GM19238 (cell line): ENCODE results near the gene C1orf21.

Experiments used
- DNase-seq: peaks from one replicate; pipeline ENCODE4 v3.0.0; 2011; ENCODE audit warnings: low spot score; ENCODE audit not compliant: insufficient read length

Gene C1orf21

GRCh38 chr1:184555665-184556641 is 169.1 kb downstream of the C1orf21 start:
- no peak for DNase-seq

DNA sequence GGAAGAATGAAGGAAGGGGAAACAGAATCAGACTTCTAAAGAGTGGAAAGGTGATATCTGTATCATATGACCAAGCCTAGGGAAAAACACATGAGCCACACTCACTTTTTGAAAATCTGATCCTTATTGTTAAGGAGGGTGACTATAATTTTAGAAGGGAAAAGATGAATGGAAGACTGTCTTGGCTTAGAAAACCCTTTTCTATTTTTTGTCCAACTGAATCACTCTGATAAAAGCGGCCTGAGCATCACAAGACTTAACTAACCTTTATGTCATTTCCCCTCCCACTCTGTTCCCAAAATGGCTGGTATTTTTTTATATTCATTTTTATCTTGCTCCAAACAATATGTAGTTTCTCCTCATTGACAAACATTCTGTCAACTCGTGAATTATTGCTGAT is 169.8 kb downstream of the C1orf21 start:
- DNase-seq = no peak

DNA sequence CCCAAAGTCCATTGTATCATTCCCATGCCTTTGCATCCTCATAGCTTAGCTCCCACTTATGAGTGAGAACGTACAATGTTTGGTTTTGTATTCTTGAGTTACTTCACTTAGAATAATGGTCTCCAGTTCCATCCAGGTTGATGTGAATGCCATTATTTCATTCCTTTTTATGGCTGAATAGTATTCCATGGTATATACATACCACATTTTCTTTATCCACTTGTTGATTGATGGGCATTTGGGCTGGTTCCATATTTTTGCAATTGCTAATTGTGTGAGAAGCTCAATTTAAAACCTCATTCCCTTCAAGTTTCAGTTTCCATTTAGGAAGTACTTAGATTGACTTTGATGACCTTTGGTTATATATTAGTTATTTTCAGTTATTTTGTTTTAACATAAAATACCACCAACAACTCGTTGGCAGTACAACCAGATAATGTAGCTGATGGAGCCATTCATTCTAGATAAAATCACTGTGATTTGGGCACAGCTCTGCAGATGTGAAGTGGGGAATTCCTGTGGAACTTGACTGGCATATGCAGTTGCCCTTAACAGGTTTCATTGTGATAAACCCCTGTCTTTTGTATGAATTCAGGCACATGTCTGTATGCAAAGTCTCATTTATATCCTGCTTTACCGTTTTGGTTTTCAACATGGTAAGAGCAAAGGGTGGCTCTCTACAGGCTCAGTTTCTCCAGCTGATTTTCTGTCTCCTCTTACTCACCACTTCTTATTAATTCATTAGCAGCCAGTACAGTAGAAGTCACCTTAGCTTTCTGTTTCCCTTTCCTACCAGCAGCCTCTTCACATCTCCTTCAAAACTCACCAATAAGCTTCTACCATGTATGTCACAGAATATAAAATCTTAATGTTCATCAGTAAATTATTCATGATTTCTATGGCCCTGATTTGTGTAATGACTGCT is 170.9 kb downstream of the C1orf21 start:
- DNase-seq = no peak

DNA sequence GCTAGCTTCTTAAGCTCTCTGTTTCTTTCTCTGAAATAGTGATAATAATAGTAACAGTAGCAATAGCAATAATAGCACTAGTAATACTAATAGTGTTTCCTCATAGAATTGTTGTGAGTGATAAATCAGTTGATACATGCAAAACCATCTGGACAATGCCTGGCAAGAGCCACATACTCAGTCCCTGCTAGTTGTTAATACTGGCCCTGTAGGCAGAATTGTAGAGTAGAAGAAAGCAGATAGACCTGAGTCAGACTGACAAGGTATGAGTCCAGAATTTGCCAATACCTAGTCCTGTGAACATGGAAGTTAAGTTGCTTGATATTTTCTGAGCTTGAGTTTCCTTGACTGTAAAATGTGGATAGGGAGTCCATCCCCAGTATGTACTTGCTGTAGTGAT is 171.9 kb downstream of the C1orf21 start:
- no peak for DNase-seq

DNA sequence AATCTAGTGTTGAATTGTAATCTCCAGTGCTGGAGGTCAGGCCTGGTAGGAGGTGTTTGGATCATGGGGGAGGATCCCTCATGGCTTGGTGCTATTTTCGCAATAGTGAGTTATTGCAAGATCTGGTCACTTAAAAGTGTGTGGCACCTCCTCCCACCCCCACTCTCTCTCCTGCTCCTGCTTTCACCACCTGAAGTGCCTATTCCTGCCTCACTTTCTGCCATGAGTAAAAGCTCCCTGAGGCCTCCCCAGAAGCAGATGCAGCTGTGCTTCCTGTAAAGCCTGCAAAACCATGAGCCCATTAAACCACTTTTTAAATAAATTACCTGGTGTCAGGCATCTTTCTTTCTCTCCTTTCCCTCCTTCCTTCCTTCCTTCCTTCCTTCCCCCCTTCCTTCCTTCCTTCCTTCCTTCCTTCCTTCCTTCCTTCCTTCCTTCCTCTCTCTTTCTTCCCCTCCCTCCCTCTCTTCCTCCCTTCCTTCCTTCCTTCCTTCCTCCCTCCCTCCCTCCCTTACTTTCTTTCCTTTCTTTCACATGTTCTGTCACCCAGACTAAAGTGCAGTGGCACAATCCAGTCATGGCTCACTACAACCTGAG is 172.4 kb downstream of the C1orf21 start:
- no peak for DNase-seq

DNA sequence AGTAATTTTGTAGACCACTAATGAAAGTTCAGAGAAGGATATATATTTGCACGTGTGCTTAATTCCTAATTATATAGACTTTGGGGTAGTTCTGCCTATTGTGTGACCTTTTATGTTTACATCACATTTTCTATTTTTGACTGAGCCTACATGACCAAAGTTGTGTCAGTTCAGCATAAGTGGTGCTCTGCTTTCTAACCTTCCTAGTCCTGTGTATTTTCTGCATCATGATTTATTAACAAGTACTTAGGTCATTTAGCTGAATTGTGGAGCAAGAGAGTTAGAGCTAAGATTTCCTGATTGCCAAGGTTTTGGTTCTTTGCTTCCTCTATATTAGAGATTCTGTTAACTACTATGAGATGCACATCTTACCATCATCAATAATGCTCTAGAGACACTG is 176.0 kb downstream of the C1orf21 start:
- DNase-seq = no peak

- DNase-seq = no peak
These were observed 176.5 kb downstream of the C1orf21 start for GRCh38 chr1:184563308-184563707.

DNA sequence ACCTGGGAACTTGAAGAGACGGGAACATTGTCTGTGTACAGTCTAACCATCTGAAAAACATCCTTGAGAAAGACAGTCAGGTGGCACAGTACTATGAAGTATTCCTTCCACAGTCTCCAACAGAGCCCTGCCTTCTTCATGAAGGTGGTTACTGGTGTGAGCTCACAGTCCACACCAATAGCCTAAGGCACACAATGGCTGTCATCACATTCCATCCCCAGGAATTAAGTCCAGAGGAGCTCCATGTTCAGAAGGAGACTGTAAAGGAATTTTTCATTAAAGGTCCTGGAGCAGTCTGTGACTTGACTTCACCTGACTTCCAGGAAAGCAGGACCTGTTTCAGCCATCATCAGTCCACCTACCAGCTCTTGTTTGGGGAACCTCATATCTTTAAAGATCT is 180.2 kb downstream of the C1orf21 start:
- no peak for DNase-seq

DNA sequence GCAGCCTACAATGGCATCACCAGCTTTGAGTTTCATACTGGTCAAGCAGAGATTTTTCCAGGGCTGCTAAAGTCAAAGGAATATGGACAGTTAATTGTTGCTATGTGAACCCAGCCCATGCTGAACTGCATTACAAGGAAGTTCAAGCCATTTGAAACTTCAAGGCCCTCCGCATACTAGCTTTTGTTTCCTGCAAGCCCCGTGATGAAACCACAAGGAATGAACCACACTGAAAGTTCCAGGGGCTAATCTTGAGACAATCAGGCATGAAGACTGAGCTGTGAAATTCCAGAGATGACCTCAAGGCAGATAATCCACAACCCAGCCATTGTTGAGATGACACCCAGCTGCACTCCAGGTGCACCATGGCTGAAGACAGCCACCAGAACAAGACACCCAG is 180.8 kb downstream of the C1orf21 start:
- no peak for DNase-seq

GRCh38 chr1:184568148-184568547 is 181.3 kb downstream of the C1orf21 start:
- no peak for DNase-seq

DNA sequence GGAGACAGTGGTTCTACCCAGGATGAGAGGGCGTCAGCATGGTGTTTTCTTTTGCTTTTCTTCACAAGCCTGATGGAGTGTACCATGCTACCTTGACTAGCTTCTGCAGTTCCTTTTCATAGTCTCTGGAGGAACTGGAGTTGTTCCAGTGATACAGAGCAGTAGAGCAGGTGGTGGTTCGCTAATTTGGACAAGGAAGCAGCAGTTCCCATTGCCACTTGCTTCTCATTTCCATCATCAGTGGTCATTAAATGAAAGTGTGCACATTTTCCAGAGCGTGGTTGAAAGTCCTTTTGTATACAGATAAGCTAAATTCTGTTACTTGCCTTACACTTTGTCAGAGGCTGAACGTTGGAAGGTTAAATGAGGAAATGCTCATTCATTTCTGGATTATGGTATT is 182.3 kb downstream of the C1orf21 start:
- DNase-seq = no peak

- DNase-seq = no peak
These were observed 187.8 kb downstream of the C1orf21 start for GRCh38 chr1:184574588-184574987.

- no peak for DNase-seq
These were observed 190.0 kb downstream of the C1orf21 start for GRCh38 chr1:184576822-184577221.

DNA sequence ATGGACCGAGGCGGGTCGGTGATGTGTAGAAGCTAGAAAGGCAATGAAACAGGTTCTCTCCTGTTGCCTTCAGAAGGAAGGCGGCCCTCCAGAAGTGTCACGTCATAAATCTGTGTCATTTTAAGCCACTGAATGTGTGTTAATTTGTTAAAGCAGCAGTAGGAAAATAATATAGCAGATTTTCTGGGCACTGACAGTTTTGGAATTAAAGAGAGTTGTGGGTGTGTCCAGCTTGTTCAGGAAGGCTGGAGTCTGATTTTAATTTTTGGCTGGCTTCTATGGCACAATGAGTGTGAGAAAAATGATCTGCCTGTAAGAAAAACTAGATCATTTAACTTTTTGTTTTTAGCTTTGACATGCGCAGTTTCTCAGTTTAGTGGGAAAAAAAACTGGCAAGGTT is 190.5 kb downstream of the C1orf21 start:
- no peak for DNase-seq

DNA sequence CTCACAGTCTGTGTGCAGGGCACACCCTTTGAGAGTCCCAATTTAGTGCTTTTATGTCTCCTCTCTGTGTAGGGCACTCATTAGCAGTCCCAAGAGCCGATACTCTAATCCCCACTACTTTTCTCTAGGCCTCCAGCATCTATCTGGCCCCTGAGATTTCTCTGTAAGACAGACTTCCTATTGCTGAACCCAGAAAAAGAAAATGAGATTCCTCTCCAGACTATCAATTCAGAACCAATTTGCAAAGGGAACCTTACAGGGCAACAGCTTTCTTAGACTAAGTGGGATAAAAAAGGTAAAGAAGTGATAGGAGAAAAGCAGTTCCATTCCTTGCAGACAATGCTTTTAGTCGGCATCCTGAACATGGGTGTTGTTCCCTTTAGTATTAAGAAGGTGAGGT is 195.6 kb downstream of the C1orf21 start:
- DNase-seq = no peak

- no peak for DNase-seq
These were observed 197.0 kb downstream of the C1orf21 start for GRCh38 chr1:184583849-184584248.

DNA sequence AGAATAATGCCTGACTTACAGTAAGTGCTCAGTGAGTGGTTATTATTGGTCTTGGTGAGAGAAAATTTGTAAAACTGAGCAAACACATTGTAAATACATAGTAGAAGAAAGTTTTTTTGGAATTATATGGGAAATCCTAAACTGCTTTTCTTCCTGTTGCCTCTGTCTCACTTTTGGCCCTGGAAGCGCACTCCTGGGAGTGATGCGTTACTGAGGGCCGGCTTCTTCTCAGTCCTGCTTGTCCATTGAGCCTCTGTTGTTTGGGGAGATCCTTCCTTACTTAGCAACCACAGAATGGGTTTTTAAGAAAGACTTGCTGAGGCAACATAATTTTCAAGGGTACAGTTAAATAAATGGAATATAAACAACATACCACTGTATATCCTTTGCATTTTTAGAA is 201.9 kb downstream of the C1orf21 start:
- DNase-seq = no peak

DNA sequence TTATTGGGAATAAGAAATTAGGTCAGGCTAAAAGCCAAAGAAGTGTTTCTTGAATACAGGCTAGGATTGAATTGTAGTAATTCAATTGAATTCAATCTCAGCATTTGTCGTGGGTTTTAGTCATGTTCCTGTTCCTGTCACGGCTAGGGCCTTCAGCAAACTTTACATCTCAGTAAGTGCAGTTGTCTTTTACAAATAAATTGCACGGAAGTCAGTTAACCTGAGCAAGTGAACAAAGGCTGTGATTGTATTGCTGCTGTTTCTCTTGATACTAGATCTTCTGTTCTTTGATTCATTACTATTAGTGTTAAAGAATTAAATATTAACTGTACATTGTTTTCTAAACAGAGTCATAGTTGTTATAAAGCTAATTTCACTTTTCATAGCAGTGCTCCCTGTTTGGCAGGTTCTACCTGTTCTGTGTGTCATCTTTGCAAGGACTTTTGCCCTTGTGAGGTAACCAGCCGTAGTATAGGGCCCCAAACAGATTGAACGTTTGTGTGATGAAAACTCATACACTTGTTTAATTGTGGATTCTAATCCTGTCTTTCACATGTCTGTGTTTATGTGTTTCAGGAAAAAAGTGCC is 203.4 kb downstream of the C1orf21 start:
- no peak for DNase-seq

DNA sequence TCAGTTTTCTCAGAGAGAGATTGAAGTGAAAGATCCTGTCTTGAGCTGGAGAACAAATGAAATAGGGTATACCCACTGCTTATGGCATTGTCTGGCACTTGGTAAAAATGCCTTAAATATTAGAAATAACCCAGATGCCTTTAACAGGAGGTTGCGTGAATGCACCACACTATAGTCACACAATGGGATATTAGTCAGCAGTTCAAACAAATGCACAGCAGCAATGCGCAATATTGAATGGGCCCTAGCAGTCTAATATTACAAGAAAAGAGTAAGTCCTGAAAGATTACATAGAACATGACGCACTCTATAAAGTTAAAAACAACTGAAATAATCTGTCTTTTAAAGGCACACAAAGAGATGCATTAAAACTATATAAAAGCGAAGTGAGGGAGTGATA is 206.8 kb downstream of the C1orf21 start:
- DNase-seq = no peak

GRCh38 chr1:184595596-184595995 is 208.8 kb downstream of the C1orf21 start:
- DNase-seq = no peak

DNA sequence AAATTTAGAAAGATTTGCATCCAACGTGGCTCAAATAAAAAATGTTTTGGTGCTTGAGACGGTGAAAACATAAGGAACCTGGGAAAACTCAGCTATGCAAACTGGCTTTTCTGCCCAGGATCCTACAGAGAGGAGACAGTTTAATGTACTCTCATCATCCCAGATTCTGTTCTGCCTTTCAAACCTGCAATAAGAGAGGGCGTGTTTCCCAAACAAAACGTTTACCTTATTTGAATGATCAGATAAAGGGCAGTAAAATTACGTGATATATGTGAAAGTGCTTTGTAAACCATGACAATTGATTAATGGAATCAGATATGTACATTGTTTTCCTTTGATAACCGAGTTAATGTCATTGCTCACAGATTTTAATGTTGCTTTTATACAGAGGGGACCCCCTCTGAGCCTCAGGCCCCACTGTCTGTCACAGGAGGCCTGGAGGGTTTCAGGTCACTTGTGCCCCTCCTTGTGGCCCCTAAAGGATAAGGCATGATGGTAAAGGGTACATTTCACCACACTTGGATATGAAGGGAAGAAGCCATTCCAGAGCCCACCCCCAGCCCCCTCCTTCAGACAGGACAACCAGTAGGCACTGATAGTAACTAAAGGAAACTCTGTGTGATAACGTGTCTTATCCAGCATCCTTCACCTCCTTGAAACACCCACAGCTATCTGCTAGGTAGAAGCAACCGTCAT is 210.3 kb downstream of the C1orf21 start:
- DNase-seq = no peak
